ENCODE measurements around the gene MOV10L1.
"Not testable (repeated sequence)": the region's sequence is repeated elsewhere in the genome, so short reads cannot be mapped to it uniquely, and the experiment has no call there.

The MOV10L1 gene

DNA sequence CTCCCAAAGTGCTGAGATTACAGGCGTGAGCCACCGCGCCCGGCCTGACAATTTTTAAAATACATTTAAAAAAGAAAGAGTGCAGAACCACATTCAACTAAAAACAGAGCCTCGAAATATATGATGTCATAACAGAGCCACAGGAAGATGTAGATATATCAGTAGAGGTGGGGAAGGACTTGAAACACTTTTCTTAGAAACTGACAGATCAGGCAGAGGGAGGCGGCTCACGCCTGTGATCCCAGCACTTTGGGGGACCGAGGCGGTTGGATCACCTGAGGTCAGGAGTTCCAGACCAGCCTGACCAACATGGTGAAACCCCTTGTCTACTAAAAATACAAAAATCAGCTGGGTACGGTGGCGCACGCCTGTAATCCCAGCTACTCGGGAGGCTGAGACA is 11.6 kb upstream of the MOV10L1 start:
- DNase-seq (ENCODE audit: low spot score), result no peak

DNA sequence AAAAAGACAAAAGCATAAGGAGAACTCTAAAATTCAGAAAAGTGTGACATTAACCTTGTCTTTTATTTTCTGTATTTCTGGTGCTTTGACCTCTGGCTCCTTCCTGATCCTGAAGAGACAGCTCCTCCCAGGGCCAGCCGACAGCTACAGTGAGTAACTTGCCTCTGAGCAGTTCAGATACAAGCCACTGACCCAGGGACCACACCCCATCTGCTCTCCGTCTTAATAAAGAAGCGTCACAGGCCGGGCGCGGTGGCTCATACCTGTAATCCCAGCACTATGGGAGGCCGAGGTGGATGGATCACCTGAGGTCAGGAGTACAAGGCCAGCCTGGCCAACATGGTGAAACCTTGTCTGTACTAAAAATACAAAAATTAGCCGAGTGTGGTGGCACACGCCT is 11.0 kb upstream of the MOV10L1 start:
- no peak for DNase-seq (ENCODE audit: low spot score)

DNA sequence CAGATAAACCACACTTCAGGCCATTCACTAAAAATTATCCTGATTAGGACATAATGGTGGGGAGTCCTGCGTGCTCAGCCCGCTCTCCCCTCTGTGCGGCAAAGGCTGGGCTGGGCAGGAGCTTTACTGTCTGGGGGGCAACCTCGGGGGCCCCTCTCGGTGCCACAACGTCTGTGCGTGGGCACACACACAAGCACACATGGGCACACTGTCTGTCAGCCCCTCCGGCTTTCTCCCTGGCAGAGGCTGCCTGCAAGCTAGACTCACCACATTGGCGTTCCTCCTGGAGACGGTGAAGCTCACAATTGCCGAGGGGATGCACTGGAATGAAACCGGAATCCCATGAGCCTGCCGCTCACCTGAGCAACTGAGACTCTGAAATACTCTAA is 9.7 kb upstream of the MOV10L1 start:
- DNase-seq (ENCODE audit: low spot score), result no peak

DNA sequence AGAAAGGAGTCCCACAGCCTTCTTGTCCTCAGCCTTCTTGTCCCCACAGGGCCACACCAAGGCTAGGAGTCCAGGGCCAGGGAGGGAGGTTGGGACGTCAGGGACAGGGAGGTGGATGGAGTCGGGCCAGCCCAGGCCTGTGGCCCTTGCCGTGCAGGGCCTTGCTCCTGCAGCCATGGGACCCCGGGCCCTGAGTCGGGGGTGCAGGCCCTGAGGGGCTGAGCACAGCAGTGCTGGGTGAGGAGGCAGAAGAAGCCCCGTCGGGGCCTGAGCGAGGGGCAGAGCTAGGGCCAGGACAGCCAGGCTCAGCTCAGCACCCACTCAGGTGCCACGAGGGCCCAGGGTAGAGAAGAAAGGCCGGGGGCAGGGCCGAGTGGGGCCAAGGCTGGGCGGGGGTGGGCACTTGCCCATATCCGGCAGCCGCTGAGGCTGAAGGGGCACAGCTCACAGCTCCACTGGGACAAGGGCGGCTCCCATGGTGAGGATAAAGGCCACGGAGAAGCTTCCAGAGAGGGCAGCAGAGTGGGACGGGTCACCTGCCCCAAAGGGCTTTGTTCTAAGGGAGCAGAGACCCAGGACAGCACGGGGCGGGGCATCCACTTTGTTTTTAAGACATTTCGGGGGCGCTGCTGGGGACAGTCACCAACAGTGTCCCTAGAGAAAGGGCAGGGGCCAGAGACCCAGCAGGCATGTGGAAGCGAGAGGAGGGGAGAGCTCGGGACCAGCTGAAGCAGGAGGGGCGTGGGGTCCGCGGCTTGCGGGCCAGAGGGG is 8.2 kb upstream of the MOV10L1 start:
- DNase-seq (ENCODE audit: low spot score), result no peak

DNA sequence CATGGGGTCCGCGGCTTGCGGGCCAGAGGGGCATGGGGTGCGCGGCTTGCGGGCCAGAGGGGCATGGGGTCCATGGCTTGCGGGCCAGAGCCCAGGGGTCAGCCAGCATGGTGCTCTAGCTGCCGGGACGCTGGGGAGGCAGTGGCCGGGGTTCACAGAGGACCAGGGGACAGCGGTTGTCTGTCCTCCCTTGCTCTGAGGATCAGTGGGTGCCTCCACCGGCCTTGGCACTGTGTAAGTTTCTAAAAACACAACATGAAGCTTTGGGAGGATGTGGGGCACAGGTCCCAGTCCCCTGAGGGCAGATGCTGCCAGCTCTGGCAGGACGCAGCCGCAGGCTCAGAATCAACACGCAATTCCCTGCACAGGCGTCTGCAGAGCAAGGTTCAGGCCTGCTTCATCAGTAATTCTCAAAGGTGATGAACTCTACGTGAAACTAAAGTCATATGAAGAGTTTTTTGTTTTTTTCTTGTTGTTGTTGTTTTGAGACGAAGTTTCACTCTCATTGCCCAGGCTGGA is 7.5 kb upstream of the MOV10L1 start:
- DNase-seq (ENCODE audit: low spot score), result no peak

DNA sequence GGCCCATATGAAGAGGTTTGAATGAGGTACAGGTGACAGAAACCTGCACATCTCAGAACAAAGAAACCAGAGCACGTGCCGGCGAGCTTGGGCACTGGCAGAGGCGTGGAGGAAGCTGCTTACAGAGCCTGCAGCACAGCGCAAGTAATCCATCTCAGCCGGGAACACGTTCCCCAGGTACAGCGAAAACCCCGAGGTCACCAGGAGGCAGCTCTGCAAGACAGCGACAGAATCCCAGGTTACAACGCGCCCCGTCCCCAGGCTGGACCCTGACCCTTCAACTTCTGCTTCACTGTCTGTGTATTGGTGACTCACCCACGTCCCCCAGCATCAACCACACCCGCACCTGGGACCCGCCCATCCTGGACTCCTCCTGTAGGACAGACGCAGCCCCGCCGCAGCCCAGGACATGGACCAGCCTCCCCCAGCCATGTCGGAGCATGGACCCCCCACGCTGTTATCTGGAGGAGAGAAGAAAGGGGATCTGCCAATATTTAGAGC is 6.8 kb upstream of the MOV10L1 start:
- DNase-seq (ENCODE audit: low spot score), result no peak

DNA sequence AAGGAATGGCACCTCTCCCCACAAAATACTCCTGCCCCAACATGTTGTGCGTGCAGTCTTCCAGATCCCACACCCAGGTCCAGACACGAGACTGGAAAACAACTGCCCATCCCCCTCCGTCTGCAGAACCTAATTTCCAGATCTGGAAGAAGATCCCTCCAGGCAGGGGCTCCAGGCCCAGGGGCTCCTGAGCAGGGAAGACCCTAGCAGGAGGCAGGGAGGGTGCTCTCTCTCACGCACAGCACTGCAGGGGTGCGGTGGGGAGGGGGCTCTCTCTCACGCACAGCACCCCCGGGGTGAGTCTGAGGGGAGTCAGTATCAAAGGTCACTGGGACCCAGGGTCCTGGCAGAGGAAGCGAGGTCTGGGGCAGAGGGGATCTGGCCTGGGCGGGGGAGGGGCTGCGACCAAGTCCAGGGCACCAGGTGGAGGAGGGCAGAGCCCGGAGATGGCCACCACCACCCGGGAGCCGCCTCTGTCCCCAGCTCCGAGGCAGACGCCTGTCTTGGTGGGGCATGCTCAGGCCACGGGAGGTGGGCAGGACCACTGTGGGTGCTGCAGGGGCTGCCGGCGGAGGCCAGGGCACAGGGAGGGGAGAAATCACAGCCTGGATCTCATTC is 6.2 kb upstream of the MOV10L1 start:
- no peak for DNase-seq (ENCODE audit: low spot score)

DNA sequence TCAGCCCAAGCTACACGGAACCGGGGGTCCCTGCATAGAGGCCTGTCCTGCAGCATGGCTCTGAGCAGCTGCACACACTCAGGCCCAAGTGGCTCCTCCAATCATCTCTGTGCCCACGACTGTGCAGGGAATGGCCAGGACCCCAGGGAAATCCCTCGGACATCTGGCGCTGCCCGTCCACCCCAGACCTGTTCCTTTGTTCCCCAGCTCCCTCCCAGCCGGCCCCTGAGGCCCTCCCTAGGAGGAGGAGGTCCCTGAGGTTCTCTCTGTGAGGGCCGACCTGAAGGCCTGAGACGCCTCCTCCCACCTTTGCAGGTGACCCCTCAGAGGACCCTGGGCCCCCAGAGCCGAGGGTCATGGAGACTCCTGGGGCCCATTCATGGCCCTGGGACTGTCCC is 5.7 kb upstream of the MOV10L1 start:
- DNase-seq (ENCODE audit: low spot score), result no peak

DNA sequence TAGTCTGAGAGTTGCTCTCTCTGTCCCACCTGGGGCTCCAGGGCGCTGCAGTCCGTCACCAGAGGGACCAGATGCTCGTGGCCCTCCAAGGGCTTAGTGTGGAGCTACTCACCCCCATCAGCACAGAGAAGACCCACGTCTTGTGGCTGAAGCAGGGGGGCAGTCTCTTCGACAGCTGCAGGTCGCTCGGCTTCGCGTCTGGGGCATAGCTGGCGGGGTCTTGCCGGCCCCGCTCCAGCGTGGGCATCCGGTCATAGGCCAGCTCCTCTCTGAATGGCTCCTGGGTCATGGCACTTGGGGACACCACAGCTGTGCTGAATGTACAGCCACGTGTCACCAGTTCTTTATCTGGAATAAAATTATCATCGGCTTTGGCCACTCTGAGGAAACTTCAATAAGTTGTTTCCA is 5.2 kb upstream of the MOV10L1 start:
- no peak for DNase-seq (ENCODE audit: low spot score)

DNA sequence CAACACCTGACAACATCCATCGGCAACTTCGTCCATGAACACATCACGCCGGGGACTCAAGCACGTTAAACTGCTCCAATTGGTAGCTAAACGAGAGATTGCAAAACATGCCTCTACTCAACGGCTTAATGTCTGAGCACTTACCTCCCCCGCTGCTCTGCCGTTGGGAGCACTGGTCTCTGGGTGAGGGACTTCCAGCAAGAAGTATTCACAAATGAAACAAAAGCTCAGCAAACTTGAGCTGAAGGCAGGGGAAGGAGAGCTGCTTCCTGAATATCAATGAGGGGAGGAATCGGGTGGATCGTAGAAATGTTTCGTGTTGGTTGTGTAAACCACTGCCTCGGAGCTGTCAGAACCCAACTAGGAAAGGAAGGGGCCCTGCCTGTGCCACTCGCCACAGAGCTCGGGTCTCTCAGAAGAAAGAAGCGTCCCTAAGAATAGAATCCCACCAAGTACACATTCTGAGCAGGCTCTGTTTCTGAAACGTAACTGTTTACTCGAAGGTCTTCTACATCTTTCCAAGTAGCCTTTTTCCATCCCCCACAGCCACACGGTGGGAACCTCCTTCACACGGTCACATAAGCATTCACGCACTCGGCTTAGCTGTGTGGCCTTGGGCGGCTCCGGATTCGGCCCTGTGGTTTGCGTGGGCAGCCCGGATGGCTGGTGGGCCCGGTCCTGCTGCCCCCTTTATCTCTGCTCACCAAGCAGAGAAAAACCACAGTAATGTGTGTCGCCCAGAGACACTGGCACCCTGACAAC is 4.4 kb upstream of the MOV10L1 start, which contains the start of gene MLC1:
Gene MLC1 (minus strand): TSS at position 216 of the 762 bp plus-strand sequence. CDS start 524 bp downstream, outside the sequence.
- no peak for DNase-seq (ENCODE audit: low spot score)

DNA sequence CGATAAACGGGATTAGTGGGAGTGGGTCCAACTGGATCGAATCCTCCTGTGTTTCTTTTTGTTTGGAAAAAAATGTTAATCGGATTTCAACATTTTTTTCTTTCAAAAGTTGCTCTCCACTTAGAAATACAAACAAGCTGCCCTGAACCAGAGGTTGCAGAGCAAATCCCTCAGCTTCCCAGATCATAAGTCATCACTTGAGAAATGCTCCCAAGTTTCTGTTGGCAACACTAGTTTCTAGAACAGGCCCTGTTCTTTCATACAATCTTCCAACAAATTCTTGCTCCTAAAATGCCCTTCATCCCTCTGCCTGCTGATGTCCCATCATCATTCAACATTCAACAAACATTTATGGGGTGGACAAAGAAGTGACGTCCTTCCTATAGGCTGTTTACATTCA is 3.3 kb upstream of the MOV10L1 start:
- DNase-seq (ENCODE audit: low spot score), result no peak

DNA sequence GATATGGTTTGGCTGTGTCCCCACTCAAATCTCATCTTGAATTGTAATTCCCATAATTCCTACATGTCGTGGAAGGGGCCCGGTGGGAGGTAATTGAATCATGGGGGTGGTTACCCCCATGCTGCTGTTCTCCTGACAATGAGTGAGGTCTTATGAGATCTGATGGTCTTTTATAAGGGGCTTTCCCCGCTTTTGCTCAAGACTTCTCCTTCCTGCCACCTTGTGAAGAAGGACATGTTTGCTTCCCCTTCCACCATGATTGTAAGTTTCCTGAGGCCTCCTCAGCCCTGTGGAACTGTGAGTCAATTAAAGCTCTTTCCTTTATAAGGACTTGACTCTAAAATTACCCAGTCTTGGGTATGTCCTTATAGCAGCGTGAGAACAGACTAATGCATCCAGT is 2.8 kb upstream of the MOV10L1 start:
- not testable (repeated sequence) for DNase-seq (ENCODE audit: low spot score)

DNA sequence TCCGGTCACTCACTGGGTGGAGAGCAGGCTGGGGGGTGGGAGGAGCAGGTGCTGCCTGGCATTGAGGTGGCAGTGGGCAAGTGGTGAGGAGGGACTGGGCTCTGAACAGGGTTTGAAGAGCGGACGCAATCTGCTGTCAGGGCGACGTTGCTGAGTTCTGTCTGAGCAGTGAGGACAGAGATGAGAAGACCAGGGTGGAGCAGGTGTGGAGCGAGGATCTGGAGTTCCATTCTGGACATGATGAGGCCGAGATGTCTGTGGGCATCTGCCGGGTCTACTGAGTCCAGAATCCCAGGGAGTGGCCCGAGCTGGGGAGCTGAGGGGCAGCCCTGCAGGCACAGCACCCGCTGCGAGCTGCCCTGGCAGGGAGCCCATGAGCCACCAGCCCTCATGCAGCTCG is 2.2 kb upstream of the MOV10L1 start:
- DNase-seq (ENCODE audit: low spot score), result no peak

DNA sequence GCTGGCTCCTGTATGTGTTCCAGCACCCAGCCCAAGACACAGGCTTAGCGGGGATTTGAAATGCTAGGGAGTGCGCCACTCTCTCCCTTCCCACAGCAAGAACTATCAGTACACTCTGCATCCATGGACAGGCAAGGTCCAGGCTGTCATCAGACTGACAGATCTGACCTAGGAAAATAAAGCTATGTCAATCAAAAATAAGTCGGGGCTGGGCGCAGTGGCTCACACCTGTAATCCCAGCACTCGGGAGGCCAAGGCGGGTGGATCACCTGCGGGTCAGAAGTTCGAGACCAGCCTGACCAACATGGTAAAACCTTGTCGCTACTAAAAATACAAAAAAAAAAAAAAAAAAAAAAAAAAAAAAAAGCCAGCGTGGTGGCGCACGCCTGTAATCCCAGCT is 1.7 kb upstream of the MOV10L1 start:
- DNase-seq (ENCODE audit: low spot score), result no peak

DNA sequence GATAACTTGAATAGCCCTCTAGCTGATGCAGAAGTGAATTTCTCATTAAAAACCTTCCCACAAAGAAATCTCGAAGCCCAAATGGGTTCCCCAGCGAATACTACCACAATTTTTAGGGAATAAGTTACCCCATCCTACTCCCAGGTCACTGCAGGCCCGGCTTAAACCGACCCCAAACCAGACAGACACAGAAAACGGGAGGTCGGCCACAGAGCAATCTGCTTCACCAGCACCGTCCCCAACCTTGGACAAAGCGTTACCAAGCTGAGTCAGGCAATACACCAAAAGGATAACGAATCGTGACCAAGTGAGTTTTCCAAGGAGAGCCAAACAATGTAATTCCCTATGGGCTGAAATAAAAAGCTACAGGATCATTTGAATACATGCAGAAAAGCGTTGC is 575 bp upstream of the MOV10L1 start:
- DNase-seq (ENCODE audit: low spot score), result no peak

DNA sequence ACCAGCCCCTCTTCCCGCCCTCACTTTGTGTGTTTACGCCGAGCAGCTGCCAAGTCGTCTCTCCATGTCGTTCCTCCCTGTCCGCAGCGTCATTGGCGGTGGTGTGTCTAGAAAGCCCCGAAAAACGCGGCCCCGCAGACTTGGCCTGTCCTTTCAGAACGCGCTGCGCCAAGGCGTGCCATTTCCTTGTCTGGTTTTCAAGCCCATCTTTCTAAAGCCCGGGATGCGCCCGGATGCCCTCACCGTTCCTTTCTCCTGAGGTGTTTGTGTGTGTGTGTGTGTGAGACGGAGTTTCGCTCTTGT is 557 bp downstream of the MOV10L1 start:
- no peak for DNase-seq (ENCODE audit: low spot score)

DNA sequence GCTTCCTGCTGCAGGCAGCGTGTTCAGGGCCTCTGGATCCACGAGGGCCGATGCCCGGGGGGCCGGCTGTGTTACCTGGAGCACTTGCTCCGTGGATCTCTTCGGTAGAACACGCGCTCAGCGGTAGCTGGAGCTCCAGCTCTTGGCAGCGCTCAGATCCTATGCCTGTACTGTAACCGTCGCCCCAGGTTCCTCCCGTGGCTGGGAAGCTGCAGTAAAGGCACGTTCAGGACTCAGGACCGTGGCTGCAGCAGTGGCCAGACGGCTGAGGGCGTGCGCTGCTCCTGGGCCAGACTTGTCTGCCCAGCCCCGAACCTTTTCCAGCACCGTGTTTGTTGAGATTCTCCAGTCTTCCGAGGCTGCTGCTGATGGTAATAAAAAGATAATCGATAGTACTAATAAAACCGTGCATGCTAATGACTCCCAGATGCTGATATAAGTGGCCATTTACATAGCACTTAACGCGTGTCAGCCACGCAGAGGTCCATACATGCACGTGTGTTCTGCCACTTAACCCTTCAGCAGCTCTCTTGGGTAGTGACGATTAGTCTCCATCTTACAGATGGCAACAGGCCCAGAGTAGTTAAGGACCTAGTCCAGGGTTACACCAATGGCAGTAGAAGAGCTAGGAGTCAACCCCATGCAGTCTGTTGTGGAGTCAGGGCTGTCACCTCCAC is 1.4 kb downstream of the MOV10L1 start:
- no peak for DNase-seq (ENCODE audit: low spot score)

DNA sequence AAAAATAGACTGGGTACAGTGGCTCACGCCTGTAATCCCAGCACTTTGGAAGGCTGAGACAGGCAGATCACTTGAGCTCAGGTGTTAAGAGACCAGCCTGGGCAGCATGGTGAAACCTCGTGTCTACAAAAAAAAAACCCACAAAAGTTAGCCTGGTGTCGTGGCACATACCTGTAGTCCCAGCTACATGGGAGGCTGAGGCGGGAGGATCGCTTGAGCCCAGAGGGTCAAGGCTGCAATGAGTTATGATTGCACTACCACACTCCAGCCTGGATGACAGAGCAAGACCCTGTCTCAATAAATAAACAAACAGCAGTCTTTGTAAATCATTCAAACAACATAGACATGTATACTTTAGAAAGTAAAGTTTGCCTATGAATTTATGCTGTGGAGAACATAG is 2.5 kb downstream of the MOV10L1 start:
- DNase-seq (ENCODE audit: low spot score), result no peak

DNA sequence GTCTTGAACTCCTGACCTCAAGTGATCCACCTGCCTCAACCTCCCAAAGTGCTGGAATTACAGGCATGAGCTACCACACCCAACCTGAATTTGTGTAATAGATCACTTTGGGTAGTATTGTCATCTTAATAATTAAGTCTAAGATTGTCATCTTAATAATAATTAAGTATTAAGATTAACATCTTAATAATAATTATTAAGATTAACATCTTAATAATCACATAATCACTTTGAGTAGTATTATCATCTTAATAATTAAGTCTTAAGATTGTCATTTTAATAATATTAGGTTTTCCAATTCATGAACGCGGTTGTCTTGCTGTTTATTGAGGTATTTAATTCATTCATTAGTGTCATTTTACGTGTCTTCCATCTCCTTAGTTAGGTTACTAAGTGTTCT is 8.2 kb downstream of the MOV10L1 start:
- no peak for DNase-seq (ENCODE audit: low spot score)

DNA sequence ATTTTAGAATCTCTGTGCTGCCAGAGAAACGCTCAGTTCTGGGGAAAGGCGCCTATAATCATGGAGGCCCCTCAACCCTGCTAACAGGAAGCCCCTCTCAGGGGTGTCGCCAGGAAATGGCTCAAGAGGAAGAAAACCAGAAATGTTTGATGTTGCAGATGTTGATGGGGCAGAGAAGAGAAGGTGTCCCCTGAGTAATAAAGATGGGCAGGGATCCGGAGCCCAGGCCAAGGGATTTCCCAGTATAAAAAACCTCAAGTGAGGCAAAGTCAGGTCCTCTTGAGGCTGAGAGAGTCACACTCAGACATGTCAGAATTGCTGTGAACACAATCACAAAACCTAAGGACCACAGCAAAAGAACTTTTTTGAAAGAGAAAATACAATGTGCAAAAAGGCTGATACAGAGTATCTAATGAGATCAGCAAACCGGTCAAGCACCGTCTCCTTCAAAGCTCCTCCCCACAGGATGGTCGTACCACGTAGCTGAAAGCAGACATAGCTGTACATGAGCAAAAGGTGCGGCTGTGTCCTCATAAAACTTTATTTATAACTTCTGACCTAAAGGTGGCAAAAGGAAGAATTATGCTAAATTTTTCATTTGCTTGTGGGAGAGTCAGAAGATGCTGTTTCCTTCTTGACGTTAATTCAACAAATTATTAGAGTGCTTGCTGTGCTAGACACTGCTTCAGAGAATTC is 12.2 kb downstream of the MOV10L1 start:
- no peak for DNase-seq (ENCODE audit: low spot score)

DNA sequence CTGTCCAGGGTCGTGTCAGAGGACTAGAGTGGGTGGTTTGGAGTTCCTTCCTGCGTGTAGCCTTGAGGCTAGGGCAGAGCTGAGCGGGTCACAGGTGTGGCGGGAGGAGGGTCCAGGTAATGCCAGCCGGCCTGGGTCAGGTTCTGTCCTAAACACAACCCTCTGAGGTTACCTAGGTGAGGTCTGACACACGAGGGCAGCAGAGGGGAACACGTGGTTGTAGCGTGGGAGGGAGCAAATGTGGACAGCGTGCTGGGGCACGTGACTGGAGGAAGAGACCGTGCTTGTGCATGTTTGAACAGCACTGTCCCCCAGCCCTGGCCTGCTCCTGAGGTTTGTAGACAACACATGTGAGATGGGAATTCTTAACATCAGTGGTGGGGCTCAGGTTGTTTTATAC is 13.1 kb downstream of the MOV10L1 start:
- peak; percentile 47 for DNase-seq (ENCODE audit: low spot score)

DNA sequence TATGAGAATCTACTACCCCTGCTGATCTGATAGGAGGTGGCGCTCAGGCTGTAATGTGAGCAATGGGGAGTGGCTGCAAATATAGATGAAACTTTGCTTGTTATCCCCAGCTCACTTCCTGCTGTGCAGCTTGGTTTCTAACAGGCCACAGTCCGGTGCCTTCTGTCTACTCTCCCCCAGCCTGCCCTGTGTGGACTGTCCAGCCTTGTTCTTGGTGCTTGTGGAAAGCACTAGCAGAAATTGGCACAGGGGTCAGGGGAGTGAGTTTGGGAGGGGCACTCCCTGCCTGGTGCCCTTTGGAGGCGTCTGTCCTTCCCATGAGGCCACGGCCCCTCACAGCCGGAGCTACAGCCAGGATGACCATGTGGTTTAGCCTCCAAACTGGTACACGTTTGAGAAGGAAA is 14.3 kb downstream of the MOV10L1 start:
- no peak for DNase-seq (ENCODE audit: low spot score)
